Panc1 (cell line): ENCODE results near the gene CDC26.

Source experiments
- CTCF ChIP-seq: fragments of 450-650 bp; IDR thresholded peaks from 2 replicates; pipeline ENCODE4 v1.5.1; 2017; ENCODE audit warnings: mild to moderate bottlenecking
- POLR2AphosphoS5 ChIP-seq: IDR thresholded peaks from 2 replicates; pipeline ENCODE4 v1.6.1; 2012; ENCODE audit warnings: mild to moderate bottlenecking, low read depth, low read length, moderate library complexity
- SIN3A ChIP-seq: IDR thresholded peaks from 2 replicates; pipeline ENCODE4 v1.6.1; 2012; ENCODE audit warnings: low read depth, mild to moderate bottlenecking, low read length, moderate library complexity, borderline replicate concordance; ENCODE audit not compliant: insufficient read depth
- TCF7L2 ChIP-seq: IDR thresholded peaks from 2 replicates; pipeline ENCODE4 v1.6.1; 2011; ENCODE audit warnings: mild to moderate bottlenecking, low read depth, low read length, inconsistent platforms
- TF ChIP-seq, protein P1 (sequence below), 2 experiments: IDR thresholded peaks; 2 replicates each; pipeline ENCODE4 v1.6.1; 2011 to 2012; ENCODE audit warnings: low read depth in 2 of 2, control low read depth in 1 of 2, low read length in 1 of 2, mild to moderate bottlenecking in 1 of 2, moderate library complexity in 1 of 2; ENCODE audit not compliant: insufficient read depth in 1 of 2

DNA sequence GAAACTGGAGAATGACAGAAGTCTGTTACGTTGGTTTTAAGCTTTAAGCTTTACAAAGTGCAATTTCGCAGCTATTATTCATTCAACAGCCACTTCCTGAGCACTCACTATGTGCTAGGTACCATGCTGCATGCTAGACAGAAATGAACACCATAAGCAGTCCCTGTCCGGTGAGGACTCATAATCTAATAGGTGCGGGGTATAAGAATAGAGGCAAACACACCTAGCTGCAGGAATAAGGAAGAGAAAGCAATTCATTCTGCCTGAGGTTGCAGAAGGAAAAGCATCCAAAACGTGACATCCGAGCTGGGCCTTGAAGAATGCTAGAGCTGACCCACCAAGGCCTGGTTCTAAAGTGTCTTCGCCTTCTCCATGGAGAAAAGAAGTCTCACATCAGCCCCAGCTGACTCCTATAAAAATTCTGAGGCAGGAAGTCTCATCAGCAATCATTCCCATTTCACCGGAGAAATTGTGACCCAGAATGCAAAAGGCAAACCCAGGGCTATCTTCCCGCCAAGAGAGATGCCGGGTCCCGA lies 54.8 kb downstream of the CDC26 start:
- no peak for TF ChIP-seq CTCF
- TF ChIP-seq, protein P1, sequence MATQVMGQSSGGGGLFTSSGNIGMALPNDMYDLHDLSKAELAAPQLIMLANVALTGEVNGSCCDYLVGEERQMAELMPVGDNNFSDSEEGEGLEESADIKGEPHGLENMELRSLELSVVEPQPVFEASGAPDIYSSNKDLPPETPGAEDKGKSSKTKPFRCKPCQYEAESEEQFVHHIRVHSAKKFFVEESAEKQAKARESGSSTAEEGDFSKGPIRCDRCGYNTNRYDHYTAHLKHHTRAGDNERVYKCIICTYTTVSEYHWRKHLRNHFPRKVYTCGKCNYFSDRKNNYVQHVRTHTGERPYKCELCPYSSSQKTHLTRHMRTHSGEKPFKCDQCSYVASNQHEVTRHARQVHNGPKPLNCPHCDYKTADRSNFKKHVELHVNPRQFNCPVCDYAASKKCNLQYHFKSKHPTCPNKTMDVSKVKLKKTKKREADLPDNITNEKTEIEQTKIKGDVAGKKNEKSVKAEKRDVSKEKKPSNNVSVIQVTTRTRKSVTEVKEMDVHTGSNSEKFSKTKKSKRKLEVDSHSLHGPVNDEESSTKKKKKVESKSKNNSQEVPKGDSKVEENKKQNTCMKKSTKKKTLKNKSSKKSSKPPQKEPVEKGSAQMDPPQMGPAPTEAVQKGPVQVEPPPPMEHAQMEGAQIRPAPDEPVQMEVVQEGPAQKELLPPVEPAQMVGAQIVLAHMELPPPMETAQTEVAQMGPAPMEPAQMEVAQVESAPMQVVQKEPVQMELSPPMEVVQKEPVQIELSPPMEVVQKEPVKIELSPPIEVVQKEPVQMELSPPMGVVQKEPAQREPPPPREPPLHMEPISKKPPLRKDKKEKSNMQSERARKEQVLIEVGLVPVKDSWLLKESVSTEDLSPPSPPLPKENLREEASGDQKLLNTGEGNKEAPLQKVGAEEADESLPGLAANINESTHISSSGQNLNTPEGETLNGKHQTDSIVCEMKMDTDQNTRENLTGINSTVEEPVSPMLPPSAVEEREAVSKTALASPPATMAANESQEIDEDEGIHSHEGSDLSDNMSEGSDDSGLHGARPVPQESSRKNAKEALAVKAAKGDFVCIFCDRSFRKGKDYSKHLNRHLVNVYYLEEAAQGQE (IDR thresholded peaks at IDR 0.05; ENCODE audit: insufficient read depth in 1 of 2, low read depth in 2 of 2, low read length in 1 of 2) = no peak
- no peak for TF ChIP-seq POLR2AphosphoS5
- TF ChIP-seq SIN3A = no peak
- no peak for TF ChIP-seq TCF7L2
